ENCODE measurements around the gene DDR2. TPM values are rescaled to one million over a fixed set of nuclear protein-coding genes. Genes with fewer than 3 reads are reported as not detected.

DDR2 gene
- total and polyA plus RNA-seq, 2 of the 4 experiments (the other 2 are of a cell fraction) = 66.1 to 245 TPM

- intact Hi-C loops (cut with micrococcal nuclease) = loop anchor here (2.0 kb wide), 1 partner anchor 13 kb away; no protein-coding TSS in a partner anchor
- DNase-seq (no peak), ATAC-seq (ENCODE audit: low read depth) (no peak)
- peak overlapping the region in 1 of 2 experiments; percentile 4; a peak in 1 of 4 replicates for H4K8ac ChIP-seq (ENCODE audit: low read depth in 2 of 2, low read length in 2 of 2)
- 60% methylated on average over 1 of the region's 6 CpGs; no CpG with 5 or more reads in 1 of the 2 experiments for WGBS, 2 experiments (ENCODE audit: extremely low coverage in 2 of 2, insufficient read length in 1 of 2)
- no peak overlapping the region for H2BK20ac ChIP-seq (ENCODE audit: low read depth, low read length)
- in situ Hi-C loops (cut with MboI; ENCODE audit: low sequenced_read_pairs) = no loop called here
- H2BK120ac ChIP-seq (ENCODE audit: low read depth, low read length) = no peak overlapping the region
- H3K14ac ChIP-seq (replicated peaks; ENCODE audit: low read depth, low read length) = no peak overlapping the region; the same call in 1 of the 2 replicates
- 0 out of 2 replicates have a peak overlapping the region, but pooled peaks have one; percentile 30 for H3K4ac ChIP-seq (ENCODE audit: low read depth, low read length)
- no peak overlapping the region for H2AK9ac ChIP-seq (replicated peaks; ENCODE audit: low read depth, low read length, poor library complexity)
- peaks cover 73% of the 10 kb centered on the region; the same call in 1 of the 2 replicates for H4K20me1 ChIP-seq (ENCODE audit: insufficient read depth, low read length)
- no TSS peak for BruUV-seq (replicated peaks)
- peak overlapping the region; percentile 80; the same call in 1 of the 2 replicates for H3K27ac ChIP-seq (ENCODE audit: insufficient read depth, low read length)
- H3K9me1 ChIP-seq (ENCODE audit: insufficient read depth, low read length) = peaks cover 22% of the 10 kb centered on the region
- no peak overlapping the region for H3K56ac ChIP-seq (ENCODE audit: extremely low read depth, insufficient read depth, low read length)
- H4K5ac ChIP-seq (ENCODE audit: low read depth, low read length) = no peak overlapping the region; the same call in 1 of the 2 replicates
- dilution Hi-C loops (cut with HindIII; ENCODE audit: low sequenced_read_pairs, unreplicated experiment) = no loop called here
- H3K18ac ChIP-seq (ENCODE audit: low read depth, low read length) = 0 out of 2 replicates have a peak overlapping the region, but pooled peaks have one; percentile 11
- no peak overlapping the region for H2AFZ ChIP-seq (replicated peaks; ENCODE audit: low read length, poor library complexity)
- H3K4me2 ChIP-seq (ENCODE audit: low read depth, low read length) = no peak overlapping the region; the same call in none of the 2 replicates
- H3K9me3 ChIP-seq (ENCODE audit: control insufficient read depth, insufficient read depth, low read length) = no peaks in the 10 kb centered on the region
- no peaks in the 10 kb centered on the region for H3K27me3 ChIP-seq (ENCODE audit: control insufficient read depth, insufficient read depth, low read length)
- no peak overlapping the region for H4K91ac ChIP-seq (ENCODE audit: insufficient read depth, low read depth, low read length)
- no peak overlapping the region for H2AK5ac ChIP-seq (ENCODE audit: low read depth, low read length)
- no peak overlapping the region for H3K9ac ChIP-seq (ENCODE audit: low read depth, low read length)
- peak overlapping the region; percentile 14 for H2BK5ac ChIP-seq (ENCODE audit: low read depth, low read length, poor library complexity, severe bottlenecking)
- CTCF ChIA-PET = interaction anchor here (0.6 kb wide), 1 partner anchor 18 kb away, joined by 3 read pairs; no protein-coding TSS in a partner anchor
- POLR2A ChIA-PET (ENCODE audit: unreplicated experiment) = no interaction called here
- peaks cover 63 to 92% of the 10 kb centered on the region in 2 experiments for H3K79me1 ChIP-seq (ENCODE audit: low read depth in 1 of 2, low read length in 2 of 2)
- H3K4me3 ChIP-seq (ENCODE audit: insufficient read depth, low read depth, low read length) = no peak overlapping the region
- peak overlapping the region; percentile 58 for H3K23ac ChIP-seq (ENCODE audit: low read depth, low read length)
- H3K36me3 ChIP-seq (ENCODE audit: control insufficient read depth, insufficient read depth, low read length) = peaks cover 2% of the 10 kb centered on the region
- no peak overlapping the region for H2BK15ac ChIP-seq (ENCODE audit: low read depth, low read length)
- TF ChIP-seq MXI1 (IDR thresholded peaks at IDR 0.05; ENCODE audit: borderline replicate concordance, low read depth, low read length) (no peak), RAD21 (IDR thresholded peaks at IDR 0.05; ENCODE audit: low read length) (no peak), POLR2A (IDR thresholded peaks at IDR 0.05; ENCODE audit: low read depth, low read length) (no peak), USF2 (IDR thresholded peaks at IDR 0.05; ENCODE audit: low read depth, low read length) (no peak), FOS (IDR thresholded peaks at IDR 0.05; ENCODE audit: low read depth, low read length) (no peak), NFE2L2 (IDR thresholded peaks at IDR 0.05; ENCODE audit: low read depth, low read length) (no peak)
- peaks cover 21% of the 10 kb centered on the region for H3K4me1 ChIP-seq (ENCODE audit: control insufficient read depth, insufficient read depth, low read length)
Measured at GRCh38 chr1:162697140-162697895, 65.1 kb downstream of the DDR2 start.

Data from IMR-90 (cell line).